ENCODE measurements around the gene RNF150.

DNA sequence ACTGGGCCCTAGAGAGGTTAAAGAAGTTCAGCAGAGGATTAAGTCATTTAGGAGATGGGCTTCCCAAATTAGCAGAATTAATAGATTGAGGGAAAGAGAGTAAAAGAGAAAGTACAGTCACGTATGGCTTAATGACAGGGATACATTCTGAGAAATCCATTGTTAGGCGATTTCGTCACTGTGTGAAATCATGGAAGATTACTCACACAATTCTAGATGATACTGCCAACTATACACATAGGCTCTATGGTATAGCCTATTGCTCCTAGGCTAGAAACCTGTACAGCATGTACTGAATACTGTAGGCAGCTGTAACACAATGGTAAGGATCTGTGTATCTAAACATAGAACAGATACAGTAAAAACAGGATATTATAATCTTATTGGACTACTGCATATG, 180.6 kb downstream of the RNF150 start:
- TF ChIP-seq CTCF (IDR thresholded peaks at IDR 0.05), result no peak
- TF ChIP-seq POLR2A (IDR thresholded peaks at IDR 0.05), result no peak

Data from vagina (tissue), 2 donors.